ENCODE measurements around the gene CCR2.

DNA sequence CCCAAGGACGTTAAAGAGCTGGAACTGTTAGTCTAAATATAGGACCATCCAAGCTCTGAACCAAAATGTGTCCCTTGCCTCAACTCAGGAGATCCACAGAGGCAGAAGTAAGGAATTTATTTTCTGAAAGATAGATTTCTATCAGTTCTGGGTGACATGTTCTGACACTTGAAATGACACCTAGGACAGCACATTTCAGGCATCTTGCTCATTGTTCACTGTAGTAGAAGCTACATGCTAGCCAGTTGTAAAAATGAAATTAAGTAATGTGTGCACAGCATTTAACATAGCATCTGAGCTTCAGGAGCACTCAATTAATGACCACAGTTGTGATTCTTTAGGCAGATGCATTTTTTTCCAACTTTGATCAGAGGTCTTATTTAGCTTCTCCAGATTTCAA, 567 bp downstream of the CCR2 start:
- TF ChIP-seq POLR2A (IDR thresholded peaks at IDR 0.05), result no peak
- TF ChIP-seq, protein P1, sequence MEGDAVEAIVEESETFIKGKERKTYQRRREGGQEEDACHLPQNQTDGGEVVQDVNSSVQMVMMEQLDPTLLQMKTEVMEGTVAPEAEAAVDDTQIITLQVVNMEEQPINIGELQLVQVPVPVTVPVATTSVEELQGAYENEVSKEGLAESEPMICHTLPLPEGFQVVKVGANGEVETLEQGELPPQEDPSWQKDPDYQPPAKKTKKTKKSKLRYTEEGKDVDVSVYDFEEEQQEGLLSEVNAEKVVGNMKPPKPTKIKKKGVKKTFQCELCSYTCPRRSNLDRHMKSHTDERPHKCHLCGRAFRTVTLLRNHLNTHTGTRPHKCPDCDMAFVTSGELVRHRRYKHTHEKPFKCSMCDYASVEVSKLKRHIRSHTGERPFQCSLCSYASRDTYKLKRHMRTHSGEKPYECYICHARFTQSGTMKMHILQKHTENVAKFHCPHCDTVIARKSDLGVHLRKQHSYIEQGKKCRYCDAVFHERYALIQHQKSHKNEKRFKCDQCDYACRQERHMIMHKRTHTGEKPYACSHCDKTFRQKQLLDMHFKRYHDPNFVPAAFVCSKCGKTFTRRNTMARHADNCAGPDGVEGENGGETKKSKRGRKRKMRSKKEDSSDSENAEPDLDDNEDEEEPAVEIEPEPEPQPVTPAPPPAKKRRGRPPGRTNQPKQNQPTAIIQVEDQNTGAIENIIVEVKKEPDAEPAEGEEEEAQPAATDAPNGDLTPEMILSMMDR (IDR thresholded peaks at IDR 0.05 in 4 of 5, conservative IDR thresholded peaks at IDR 0.05 in 1 of 5), result no peak
